ENCODE results near the gene EIF5. TPM values are rescaled to one million over a fixed set of nuclear protein-coding genes. Genes with fewer than 3 reads are reported as not detected.

Gene EIF5
- total and polyA plus RNA-seq, 2 of the 4 experiments (the other 2 are of a cell fraction) = 181 to 241 TPM

DNA sequence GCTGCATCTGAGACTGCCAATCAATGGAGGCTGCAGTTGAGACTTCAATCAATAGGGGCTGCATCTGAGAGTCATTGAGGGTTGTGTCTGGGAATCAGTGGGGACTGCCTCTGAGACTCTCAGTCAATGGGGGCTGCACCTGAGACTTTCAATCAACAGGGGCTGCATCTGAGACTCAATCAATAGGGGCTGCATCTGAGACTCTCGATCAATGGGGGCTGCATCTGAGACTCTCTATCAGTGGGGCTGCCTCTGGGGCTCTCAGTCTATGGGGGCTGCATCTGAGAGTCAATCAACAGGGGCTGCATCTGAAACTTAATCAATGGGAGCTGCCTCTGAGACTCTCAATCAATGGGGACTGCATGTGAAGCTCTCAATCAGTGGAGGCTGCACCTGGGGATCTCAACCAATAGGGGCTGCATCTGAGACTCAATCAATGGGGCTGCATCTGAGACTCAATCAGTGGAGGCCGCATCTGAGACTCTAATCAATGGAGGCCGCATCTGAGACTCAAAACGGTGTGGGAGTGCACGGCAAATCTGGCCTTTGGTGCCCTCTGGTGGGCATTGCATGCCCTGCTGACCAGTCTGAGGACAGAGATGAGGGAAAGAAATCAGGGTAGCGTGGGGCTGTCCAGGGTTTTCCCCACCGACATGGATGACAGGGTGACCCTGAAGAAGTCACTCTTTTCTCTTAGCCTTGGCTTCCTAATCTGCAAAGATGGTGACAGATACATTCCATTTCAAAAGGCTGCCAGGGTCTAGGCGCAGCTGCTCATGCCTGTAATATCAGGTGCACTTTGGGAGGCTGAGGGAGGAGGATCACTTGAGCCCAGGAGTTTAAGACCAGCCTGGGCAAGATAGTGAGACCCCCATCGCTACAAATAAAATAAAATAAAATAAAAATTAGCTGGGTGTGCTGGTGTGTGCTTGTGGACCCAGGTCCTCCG, 41.3 kb upstream of the EIF5 start:
- no peak overlapping the region for H4K91ac ChIP-seq (ENCODE audit: insufficient read depth, low read depth, low read length)
- no peak overlapping the region for H3K18ac ChIP-seq (ENCODE audit: low read depth, low read length)
- DNase-seq (peak; percentile 53), ATAC-seq (ENCODE audit: low read depth) (peak; percentile 93)
- H2BK5ac ChIP-seq (ENCODE audit: low read depth, low read length, poor library complexity, severe bottlenecking) = no peak overlapping the region
- no peak overlapping the region for H4K8ac ChIP-seq (ENCODE audit: low read depth in 2 of 2, low read length in 2 of 2)
- H3K9me3 ChIP-seq (ENCODE audit: control insufficient read depth, insufficient read depth, low read length) = no peaks in the 10 kb centered on the region
- no peak overlapping the region for H2AK5ac ChIP-seq (ENCODE audit: low read depth, low read length)
- H4K20me1 ChIP-seq (ENCODE audit: insufficient read depth, low read length) = no peaks in the 10 kb centered on the region; the same call in 1 of the 2 replicates
- peak overlapping the region; percentile 5 for H2AFZ ChIP-seq (replicated peaks; ENCODE audit: low read length, poor library complexity)
- no peak overlapping the region for H3K27ac ChIP-seq (ENCODE audit: insufficient read depth, low read length)
- peaks cover 40% of the 10 kb centered on the region for H3K27me3 ChIP-seq (ENCODE audit: control insufficient read depth, insufficient read depth, low read length)
- H2BK15ac ChIP-seq (ENCODE audit: low read depth, low read length) = no peak overlapping the region
- ChIA-PET POLR2A (ENCODE audit: unreplicated experiment) (no interaction called here), CTCF (interaction anchor here (3.6 kb wide), 1 partner anchor 187 kb away, joined by 23 read pairs; no protein-coding TSS in a partner anchor)
- H2BK20ac ChIP-seq (ENCODE audit: low read depth, low read length) = no peak overlapping the region
- H2BK120ac ChIP-seq (ENCODE audit: low read depth, low read length) = no peak overlapping the region
- 0 out of 2 replicates have a peak, but pooled peaks cover 2% of the 10 kb centered on the region for H3K9me1 ChIP-seq (ENCODE audit: insufficient read depth, low read length)
- in situ Hi-C loops (cut with MboI; ENCODE audit: low sequenced_read_pairs) = loop anchor here (5.0 kb wide), 2 partner anchors 105 to 215 kb away; no protein-coding TSS in a partner anchor
- H2AK9ac ChIP-seq (replicated peaks; ENCODE audit: low read depth, low read length, poor library complexity) = peak overlapping the region; percentile 17
- H3K56ac ChIP-seq (ENCODE audit: extremely low read depth, insufficient read depth, low read length) = no peak overlapping the region
- no peak overlapping the region for H3K4me2 ChIP-seq (ENCODE audit: low read depth, low read length)
- no peak overlapping the region for H3K4ac ChIP-seq (ENCODE audit: low read depth, low read length)
- no peak overlapping the region for H3K9ac ChIP-seq (ENCODE audit: low read depth, low read length)
- 11% methylated on average over 6 of the region's 10 CpGs; no CpG with 5 or more reads in 1 of the 2 experiments for WGBS, 2 experiments (ENCODE audit: extremely low coverage in 2 of 2, insufficient read length in 1 of 2)
- TF ChIP-seq RFX5 (IDR thresholded peaks at IDR 0.05; ENCODE audit: low read depth, low read length) (no peak), MAZ (IDR thresholded peaks at IDR 0.05; ENCODE audit: borderline replicate concordance, low read depth, low read length) (peak; percentile 27; the same call in 1 of the 2 replicates), NFE2L2 (IDR thresholded peaks at IDR 0.05; ENCODE audit: low read depth, low read length) (no peak), CEBPB (IDR thresholded peaks at IDR 0.05; ENCODE audit: low read depth, low read length) (no peak), POLR2A (IDR thresholded peaks at IDR 0.05; ENCODE audit: low read depth, low read length) (no peak), RAD21 (IDR thresholded peaks at IDR 0.05; ENCODE audit: low read length) (peak; percentile 97), SMC3 (IDR thresholded peaks at IDR 0.05; ENCODE audit: low read depth, low read length) (peak; percentile 96), MXI1 (IDR thresholded peaks at IDR 0.05; ENCODE audit: borderline replicate concordance, low read depth, low read length) (no peak)
- TF ChIP-seq, protein P1, sequence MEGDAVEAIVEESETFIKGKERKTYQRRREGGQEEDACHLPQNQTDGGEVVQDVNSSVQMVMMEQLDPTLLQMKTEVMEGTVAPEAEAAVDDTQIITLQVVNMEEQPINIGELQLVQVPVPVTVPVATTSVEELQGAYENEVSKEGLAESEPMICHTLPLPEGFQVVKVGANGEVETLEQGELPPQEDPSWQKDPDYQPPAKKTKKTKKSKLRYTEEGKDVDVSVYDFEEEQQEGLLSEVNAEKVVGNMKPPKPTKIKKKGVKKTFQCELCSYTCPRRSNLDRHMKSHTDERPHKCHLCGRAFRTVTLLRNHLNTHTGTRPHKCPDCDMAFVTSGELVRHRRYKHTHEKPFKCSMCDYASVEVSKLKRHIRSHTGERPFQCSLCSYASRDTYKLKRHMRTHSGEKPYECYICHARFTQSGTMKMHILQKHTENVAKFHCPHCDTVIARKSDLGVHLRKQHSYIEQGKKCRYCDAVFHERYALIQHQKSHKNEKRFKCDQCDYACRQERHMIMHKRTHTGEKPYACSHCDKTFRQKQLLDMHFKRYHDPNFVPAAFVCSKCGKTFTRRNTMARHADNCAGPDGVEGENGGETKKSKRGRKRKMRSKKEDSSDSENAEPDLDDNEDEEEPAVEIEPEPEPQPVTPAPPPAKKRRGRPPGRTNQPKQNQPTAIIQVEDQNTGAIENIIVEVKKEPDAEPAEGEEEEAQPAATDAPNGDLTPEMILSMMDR (conservative IDR thresholded peaks at IDR 0.05; ENCODE audit: low read depth, low read length) = peak; percentile 97
- H3K23ac ChIP-seq (ENCODE audit: low read depth, low read length) = no peak overlapping the region
- no peak overlapping the region for H4K5ac ChIP-seq (ENCODE audit: low read depth, low read length)
- dilution Hi-C loops (cut with HindIII; ENCODE audit: low sequenced_read_pairs, unreplicated experiment) = no loop called here
- BruUV-seq (replicated peaks) = no TSS peak
- intact Hi-C loops (cut with micrococcal nuclease) = loop anchor here (1.0 kb wide), 2 partner anchors 187 to 214 kb away; no protein-coding TSS in a partner anchor
- no peaks in the 10 kb centered on the region for H3K36me3 ChIP-seq (ENCODE audit: control insufficient read depth, insufficient read depth, low read length)
- H3K79me1 ChIP-seq (ENCODE audit: low read depth in 1 of 2, low read length in 2 of 2) = no peaks in the 10 kb centered on the region
- no peaks in the 10 kb centered on the region for H3K4me1 ChIP-seq (ENCODE audit: control insufficient read depth, insufficient read depth, low read length)
- H3K14ac ChIP-seq (replicated peaks; ENCODE audit: low read depth, low read length) = no peak overlapping the region
- no peak overlapping the region for H3K4me3 ChIP-seq (ENCODE audit: insufficient read depth, low read depth, low read length)
